Lower leg skin (tissue), 4 donors: ENCODE data around the gene SMARCA2. TPM values are rescaled to one million over a fixed set of nuclear protein-coding genes. Genes with fewer than 3 reads are reported as not detected.

Experiments used
- DNase-seq, 2 donors: peaks; one replicate each; pipeline ENCODE4 v3.0.0-alpha.2; 2019; ENCODE audit warnings: low spot score in 2 of 2
- H3K4me3 ChIP-seq: fragments of 200-600 bp; sonication (generic); 2 replicates; pipeline ENCODE4 v1.5.1; 2017; ENCODE audit warnings: mild to moderate bottlenecking, low read depth; ENCODE audit not compliant: poor library complexity, severe bottlenecking
- CTCF ChIP-seq, 3 donors: fragments of 450-650 bp; IDR thresholded peaks; one replicate each; pipeline ENCODE4 v1.5.1; 2016; ENCODE audit warnings: antibody characterized with exemption in 3 of 3, mild to moderate bottlenecking in 3 of 3, moderate library complexity in 2 of 3
- POLR2A ChIP-seq, 2 donors: fragments of 450-650 bp; IDR thresholded peaks; one replicate each; pipeline ENCODE4 v1.6.1; 2016 to 2017; ENCODE audit warnings: antibody characterized with exemption in 2 of 2, mild to moderate bottlenecking in 1 of 2, moderate library complexity in 1 of 2
- WGBS, 2 donors: methylation state at CpG; one replicate each; pipeline ENCODE4 v1.1.5; 2018; 5-methylcytosine and 5-hydroxymethylcytosine counted together
- intact Hi-C: fragments of 100-400 bp; cut with DNase I; formaldehyde crosslinking; loops from one replicate; pipeline ENCODE4 v1.15.0; 2023; ENCODE audit warnings: low total_unique reads
- total RNA-seq, 4 donors: library from RNA; depleted of rRNA; stranded (reverse); fragments of >200 nt; gene quantifications; one replicate each; pipeline ENCODE4 v1.1.0, GENCODE V29; 2016

Gene SMARCA2
- total RNA-seq, 4 donors from 2014 or later: 111 to 130 (median 114) TPM

GRCh38 chr9:2190939-2191608, 175.9 kb downstream of the SMARCA2 start:
- no peak overlapping the region for H3K4me3 ChIP-seq
- TF ChIP-seq CTCF (IDR thresholded peaks at IDR 0.05) (no peak), POLR2A (IDR thresholded peaks at IDR 0.05) (no peak)
- intact Hi-C loops: no loop called here
- DNase-seq: no peak
- 93% methylated on average over 14 of the region's 14 CpGs for WGBS, 2 donors

GRCh38 chr9:2191609-2191972, 176.4 kb downstream of the SMARCA2 start:
- H3K4me3 ChIP-seq: no peak overlapping the region
- 75 to 81% methylated on average over 4 of the region's 4 CpGs for WGBS, 2 donors
- TF ChIP-seq POLR2A (IDR thresholded peaks at IDR 0.05): no peak
- no peak for TF ChIP-seq CTCF (IDR thresholded peaks at IDR 0.05)
- intact Hi-C loops: no loop called here
- DNase-seq: no peak

- TF ChIP-seq POLR2A (IDR thresholded peaks at IDR 0.05): no peak
- H3K4me3 ChIP-seq: no peak overlapping the region
- DNase-seq: no peak
- 58 to 73% methylated on average over 5 of the region's 5 CpGs for WGBS, 2 donors
- intact Hi-C loops: no loop called here
Measured at GRCh38 chr9:2192356-2192979, 177.3 kb downstream of the SMARCA2 start.

- no peak for DNase-seq
- 62 to 75% methylated on average over 2 of the region's 2 CpGs for WGBS, 2 donors
- intact Hi-C loops: no loop called here
- H3K4me3 ChIP-seq: no peak overlapping the region
- TF ChIP-seq CTCF (IDR thresholded peaks at IDR 0.05): no peak
- TF ChIP-seq POLR2A (IDR thresholded peaks at IDR 0.05): no peak
Measured at GRCh38 chr9:2193552-2193951, 178.4 kb downstream of the SMARCA2 start.

- DNase-seq: no peak
- intact Hi-C loops: no loop called here
- WGBS, 2 donors: 89 to 90% methylated on average over 11 of the region's 11 CpGs
- H3K4me3 ChIP-seq: no peak overlapping the region
- TF ChIP-seq CTCF (IDR thresholded peaks at IDR 0.05): no peak
- TF ChIP-seq POLR2A (IDR thresholded peaks at IDR 0.05): no peak
Measured at GRCh38 chr9:2195211-2195610, 180.1 kb downstream of the SMARCA2 start.

GRCh38 chr9:2196757-2197156, 181.6 kb downstream of the SMARCA2 start:
- TF ChIP-seq CTCF (IDR thresholded peaks at IDR 0.05) (no peak), POLR2A (IDR thresholded peaks at IDR 0.05) (no peak)
- 83 to 95% methylated on average over 2 of the region's 2 CpGs for WGBS, 2 donors
- intact Hi-C loops: no loop called here
- no peak overlapping the region for H3K4me3 ChIP-seq
- no peak for DNase-seq
